GM12878 (cell line): Measurements from ENCODE around the gene TPPP3. TPM values are rescaled to one million over a fixed set of nuclear protein-coding genes. Genes with fewer than 3 reads are reported as not detected.

Experiments
- ATAC-seq: fragments of 200-7000 bp; cut with Tn5 transposase; 3 replicates; pipeline ENCODE4 v1.9.1; 2020; ENCODE audit warnings: mild to moderate bottlenecking, moderate library complexity
- BruUV-seq: library from RNA; stranded (reverse); fragments of 400-500 nt; replicated peaks from 2 replicates; lab custom pipeline; 2021; lab: Mats Ljungman, UMichigan
- CTCF ChIA-PET: fragments of 300-600 bp; sonication (Branson Sonifier 250); formaldehyde crosslinking; extraction: SDS; loops from one replicate; lab custom pipeline; 2021; ENCODE audit warnings: inconsistent platforms; lab: Yijun Ruan, JAX
- POLR2A ChIA-PET: fragments of 350-600 bp; formaldehyde crosslinking; extraction: SDS; loops from one replicate; lab custom pipeline; 2021; ENCODE audit warnings: inconsistent platforms; lab: Charles Lee
- RAD21 ChIA-PET: fragments of 300-600 bp; sonication (Branson Sonifier 250); formaldehyde crosslinking; loops from one replicate; lab custom pipeline; 2023; ENCODE audit warnings: antibody characterized with exemption; ENCODE audit not compliant: unreplicated experiment; lab: Charles Lee
- SMC1A ChIA-PET: fragments of 300-600 bp; sonication (Branson Sonifier 250); formaldehyde crosslinking; loops from one replicate; lab custom pipeline; 2023; ENCODE audit not compliant: unreplicated experiment, uncharacterized antibody; lab: Charles Lee
- DNase-seq: peaks from one replicate; pipeline ENCODE4 v3.0.0-alpha.2; 2011; ENCODE audit warnings: low read depth, low spot score
- FAIRE-seq: peaks from 3 replicates; lab custom pipeline; 2011; peaks lifted over from hg19 to GRCh38; lab: Jason Lieb, UNC
- H2AFZ ChIP-seq: 2 replicates; pipeline ENCODE4 v1.6.0; 2011; ENCODE audit warnings: low read depth, low read length, control low read depth; ENCODE audit not compliant: control insufficient read depth
- H3K27ac ChIP-seq: 2 replicates; pipeline ENCODE4 v1.5.1; 2011; ENCODE audit warnings: control low read depth; ENCODE audit not compliant: control insufficient read depth, insufficient read depth
- H3K27me3 ChIP-seq, 2 experiments: replicated peaks in 1 of 2; 2 replicates each; pipeline versions ENCODE4 v1.6.0 to v1.6.1; 2011; ENCODE audit warnings: low read length in 1 of 2; ENCODE audit not compliant: control insufficient read depth in 2 of 2, insufficient read depth in 2 of 2
- H3K36me3 ChIP-seq, 2 experiments: 2 replicates each; pipeline ENCODE4 v1.5.1; 2011; ENCODE audit warnings: low read length in 1 of 2; ENCODE audit not compliant: control insufficient read depth in 2 of 2, insufficient read depth in 2 of 2
- H3K4me1 ChIP-seq: 2 replicates; pipeline ENCODE4 v1.6.1; 2011; ENCODE audit warnings: mild to moderate bottlenecking, low read length, moderate library complexity, mixed read lengths; ENCODE audit not compliant: control insufficient read depth, insufficient read depth
- H3K4me2 ChIP-seq: 2 replicates; pipeline ENCODE4 v1.6.0; 2011; ENCODE audit warnings: control low read depth; ENCODE audit not compliant: control insufficient read depth, insufficient read depth
- H3K4me3 ChIP-seq: fragments of 200-600 bp; sonication (generic); 2 replicates; pipeline ENCODE4 v1.5.1; 2016
- H3K79me2 ChIP-seq: 2 replicates; pipeline ENCODE4 v1.6.0; 2011; ENCODE audit warnings: low read length; ENCODE audit not compliant: control insufficient read depth, insufficient read depth
- H3K9ac ChIP-seq: 2 replicates; pipeline ENCODE4 v1.8.0; 2011; ENCODE audit warnings: low read length, control low read depth, mixed read lengths; ENCODE audit not compliant: control insufficient read depth, insufficient read depth
- H3K9me3 ChIP-seq: replicated peaks from 3 replicates; pipeline ENCODE4 v1.5.1; 2011; ENCODE audit warnings: mild to moderate bottlenecking, low read length; ENCODE audit not compliant: control insufficient read depth, insufficient read depth
- H4K20me1 ChIP-seq: 2 replicates; pipeline ENCODE4 v1.6.0; 2011; ENCODE audit not compliant: control insufficient read depth, insufficient read depth
- BACH1 ChIP-seq: fragments of 450-650 bp; IDR thresholded peaks from 2 replicates; pipeline ENCODE4 v1.6.1; 2017; ENCODE audit warnings: mild to moderate bottlenecking, borderline replicate concordance
- EED ChIP-seq: sonication (generic); IDR thresholded peaks from 2 replicates; pipeline ENCODE4 v1.6.1; 2016; ENCODE audit warnings: antibody characterized with exemption, low read depth
- GABPA ChIP-seq: IDR thresholded peaks from 2 replicates; pipeline ENCODE4 v1.6.1; 2014; ENCODE audit warnings: antibody characterized with exemption, low read depth, mild to moderate bottlenecking, inconsistent platforms
- PKNOX1 ChIP-seq: fragments of 450-650 bp; IDR thresholded peaks from 2 replicates; pipeline ENCODE4 v1.6.1; 2016; ENCODE audit warnings: mild to moderate bottlenecking
- REST ChIP-seq: IDR thresholded peaks from 2 replicates; pipeline ENCODE4 v1.6.1; 2012; ENCODE audit warnings: mild to moderate bottlenecking, low read depth, low read length
- SPI1 ChIP-seq: IDR thresholded peaks from 2 replicates; pipeline ENCODE4 v1.6.1; 2011; ENCODE audit warnings: low read depth, mild to moderate bottlenecking, low read length, moderate library complexity, borderline replicate concordance; ENCODE audit not compliant: insufficient read depth
- SREBF2 ChIP-seq: IDR thresholded peaks from 2 replicates; pipeline ENCODE4 v1.6.1; 2012; ENCODE audit warnings: mild to moderate bottlenecking, low read length
- SRF ChIP-seq, 2 experiments: IDR thresholded peaks; 2 replicates each; pipeline ENCODE4 v1.6.1; 2011; ENCODE audit warnings: low read depth in 2 of 2, low read length in 2 of 2, mild to moderate bottlenecking in 1 of 2, moderate library complexity in 1 of 2
- TCF12 ChIP-seq: IDR thresholded peaks from 2 replicates; pipeline ENCODE4 v1.6.1; 2011; ENCODE audit warnings: low read depth, mild to moderate bottlenecking, low read length
- TCF3 ChIP-seq: IDR thresholded peaks from 2 replicates; pipeline ENCODE4 v1.6.1; 2012; ENCODE audit warnings: low read depth, mild to moderate bottlenecking, low read length, borderline replicate concordance; ENCODE audit not compliant: insufficient read depth
- ZNF384 ChIP-seq: IDR thresholded peaks from 2 replicates; pipeline ENCODE4 v1.6.1; 2012; ENCODE audit warnings: low read depth, mild to moderate bottlenecking, low read length, improper control_type of control experiment, borderline replicate concordance
- WGBS: methylation state at CpG from one replicate; pipeline ENCODE4 v1.1.6; 2016; ENCODE audit warnings: low lambda C conversion rate; ENCODE audit not compliant: insufficient replicate concordance, insufficient coverage; ENCODE audit errors: missing lambda C conversion rate; 5-methylcytosine and 5-hydroxymethylcytosine counted together
- in situ Hi-C: fragments of 300-500 bp; cut with MboI; formaldehyde crosslinking; loops from 9 replicates; pipeline ENCODE4 v1.14.3; 2018; ENCODE audit warnings: mixed read lengths
- intact Hi-C: fragments of 100-400 bp; cut with micrococcal nuclease; formaldehyde crosslinking; loops from one replicate; pipeline ENCODE4 v1.14.2; 2022; ENCODE audit not compliant: unreplicated experiment
- polyA plus RNA-seq, 11 experiments: library from polyadenylated mRNA; depleted of rRNA in 4 of 11; unstranded in 6 of 11; stranded (reverse) in 5 of 11; fragments of >200 nt; fragmentation: Nextera tagmentation in 4 of 11; fragmentation: Illumina TruSeq in 1 of 11; extraction: Ambion mirVana in 4 of 11; extraction: Trizol in 1 of 11; gene quantifications; 1 replicate in 1 of 11; 2 replicates in 10 of 11; pipeline versions ENCODE4 v1.2.1 to v1.2.3, GENCODE V29; 2011 to 2016; ENCODE audit warnings: inconsistent platforms in 2 of 11, missing spikeins in 2 of 11, low read depth in 1 of 11
- total RNA-seq, 4 experiments: library from RNA; depleted of rRNA in 3 of 4; stranded (reverse); fragments of >200 nt in 3 of 4; fragmentation: Illumina TruSeq in 1 of 4; extraction: Trizol in 1 of 4; gene quantifications; 2 replicates each; pipeline versions ENCODE4 v1.2.1 to v1.2.3, GENCODE V29; 2013 to 2021

TPPP3 gene
- total and polyA plus RNA-seq, 10 of the 15 experiments (the other 5 are each of a cell fraction or from before 2014, with no cell fraction given) = 0.14 TPM; not detected in 9

GRCh38 chr16:67419502-67419901, 26.2 kb upstream of the TPPP3 start:
- no peak overlapping the region for H3K9ac ChIP-seq
- TF ChIP-seq SRF (IDR thresholded peaks at IDR 0.05; ENCODE audit: low read depth in 2 of 2, low read length in 2 of 2) (no peak), TCF3 (no peak), ZNF384 (no peak), BACH1 (no peak)
- DNase-seq (no peak), ATAC-seq (no peak), FAIRE-seq (no peak)
- no peak overlapping the region for H2AFZ ChIP-seq
- no peak overlapping the region for H3K4me3 ChIP-seq
- H3K27ac ChIP-seq = no peak overlapping the region
- no peaks in the 10 kb centered on the region for H3K79me2 ChIP-seq
- H3K4me1 ChIP-seq = no peaks in the 10 kb centered on the region
- no peak overlapping the region for H3K4me2 ChIP-seq
- peaks cover 2 to 6% of the 10 kb centered on the region in 2 experiments; a peak in 3 of 4 replicates for H3K27me3 ChIP-seq
- 0 out of 2 replicates have a peak, but pooled peaks cover 2% of the 10 kb centered on the region for H4K20me1 ChIP-seq
- intact Hi-C loops = no loop called here
- no TSS peak for BruUV-seq
- H3K36me3 ChIP-seq = no peaks in the 10 kb centered on the region
- CTCF ChIA-PET = no interaction called here
- in situ Hi-C loops = loop anchor here (25.0 kb wide), 1 partner anchor 432 kb away; the partner anchor contains the start of gene CES4A
- SMC1A ChIA-PET = no interaction called here
- RAD21 ChIA-PET = interaction anchor here (0.9 kb wide), 1 partner anchor 159 kb away, joined by 3 read pairs; no protein-coding TSS in a partner anchor
- no peaks in the 10 kb centered on the region for H3K9me3 ChIP-seq
- POLR2A ChIA-PET = no interaction called here
- 41% methylated on average over 3 of the region's 3 CpGs for WGBS

GRCh38 chr16:67417333-67418061, 24.2 kb upstream of the TPPP3 start:
- in situ Hi-C loops = loop anchor here (25.0 kb wide), 1 partner anchor 430 kb away; the partner anchor contains the start of gene CES4A
- Histone ChIP-seq H3K4me2 (no peak overlapping the region), H3K9me3 (no peaks in the 10 kb centered on the region), H3K4me1 (peaks cover 4% of the 10 kb centered on the region; the same call in 1 of the 2 replicates), H3K27me3 (peaks cover 2 to 4% of the 10 kb centered on the region in 2 experiments; a peak in 3 of 4 replicates), H2AFZ (no peak overlapping the region), H3K79me2 (no peaks in the 10 kb centered on the region), H3K4me3 (no peak overlapping the region), H3K9ac (no peak overlapping the region), H3K27ac (no peak overlapping the region), H3K36me3 (no peaks in the 10 kb centered on the region), H4K20me1 (0 out of 2 replicates have a peak, but pooled peaks cover 2% of the 10 kb centered on the region)
- ChIA-PET POLR2A (no interaction called here), RAD21 (interaction anchor here (1.3 to 1.9 kb wide), 2 partner anchors 9 to 10 kb away, joined by 3 to 5 read pairs; no protein-coding TSS in a partner anchor), SMC1A (interaction anchor here (1.0 to 2.3 kb wide), 3 partner anchors 9 to 157 kb away, joined by 3 to 5 read pairs (median 4); no protein-coding TSS in a partner anchor), CTCF (interaction anchor here (1.0 to 1.6 kb wide), 7 partner anchors 9 to 157 kb away, joined by 3 to 5 read pairs (median 4); no protein-coding TSS in a partner anchor)
- DNase-seq (no peak), FAIRE-seq (no peak), ATAC-seq (no peak)
- WGBS = 59% methylated on average over 2 of the region's 2 CpGs
- no TSS peak for BruUV-seq
- intact Hi-C loops = no loop called here
- TF ChIP-seq SPI1 (no peak), PKNOX1 (no peak), GABPA (no peak), REST (no peak), EED (no peak), TCF12 (no peak), SREBF2 (no peak)
